PC-9 (cell line): ENCODE measurements around the gene CD164. TPM values are rescaled to one million over a fixed set of nuclear protein-coding genes. Genes with fewer than 3 reads are reported as not detected.
"Not testable (repeated sequence)": the region's sequence is repeated elsewhere in the genome, so short reads cannot be mapped to it uniquely, and the experiment has no call there.

Experiments
- BruUV-seq: library from RNA; stranded (reverse); fragments of 400-500 nt; replicated peaks from 2 replicates; lab custom pipeline; 2021; lab: Mats Ljungman, UMichigan
- CTCF ChIA-PET: fragments of 300-600 bp; sonication (Branson Sonifier 250); formaldehyde crosslinking; loops from one replicate; lab custom pipeline; 2022; ENCODE audit warnings: antibody characterized with exemption; lab: Charles Lee
- POLR2A ChIA-PET: fragments of 300-600 bp; sonication (Branson Sonifier 250); formaldehyde crosslinking; loops from one replicate; lab custom pipeline; 2022; ENCODE audit warnings: antibody characterized with exemption; ENCODE audit not compliant: unreplicated experiment; lab: Charles Lee
- DNase-seq, 2 experiments: peaks; one replicate each; pipeline versions ENCODE4 v3.0.0 to v3.0.0-alpha.2; 2015 to 2022; ENCODE audit warnings: mixed read lengths in 1 of 2
- H2AFZ ChIP-seq: fragments of 200-600 bp; sonication (generic); 2 replicates; pipeline ENCODE4 v1.8.1; 2017; ENCODE audit warnings: antibody characterized with exemption
- H3F3A ChIP-seq: fragments of 200-600 bp; sonication (generic); 2 replicates; pipeline ENCODE4 v1.8.1; 2017; ENCODE audit warnings: antibody characterized with exemption, mild to moderate bottlenecking, low read depth; ENCODE audit not compliant: insufficient read depth
- H3K27ac ChIP-seq: fragments of 200-600 bp; sonication (generic); 2 replicates; pipeline ENCODE4 v1.6.1; 2016; ENCODE audit warnings: mixed run types
- H3K27me3 ChIP-seq: fragments of 200-600 bp; sonication (generic); 2 replicates; pipeline ENCODE4 v1.6.1; 2016; ENCODE audit warnings: low read depth, mixed run types; ENCODE audit not compliant: insufficient read depth
- H3K36me3 ChIP-seq: fragments of 200-600 bp; sonication (generic); 2 replicates; pipeline ENCODE4 v1.6.1; 2016; ENCODE audit warnings: low read depth, mixed run types
- H3K4me1 ChIP-seq: fragments of 200-600 bp; sonication (generic); replicated peaks from 2 replicates; pipeline ENCODE4 v1.6.1; 2016; ENCODE audit warnings: mixed run types; ENCODE audit not compliant: insufficient read depth
- H3K4me2 ChIP-seq: fragments of 200-600 bp; sonication (generic); 2 replicates; pipeline ENCODE4 v1.6.1; 2017; ENCODE audit warnings: mixed run types
- H3K4me3 ChIP-seq: fragments of 200-600 bp; sonication (generic); 2 replicates; pipeline ENCODE4 v1.6.1; 2016; ENCODE audit warnings: mixed run types
- H3K79me2 ChIP-seq: fragments of 200-600 bp; sonication (generic); 2 replicates; pipeline ENCODE4 v1.6.1; 2017; ENCODE audit warnings: low read depth, mixed run types
- H3K9me2 ChIP-seq: fragments of 200-600 bp; sonication (generic); 2 replicates; pipeline ENCODE4 v1.8.1; 2017; ENCODE audit warnings: mild to moderate bottlenecking; ENCODE audit not compliant: insufficient read depth
- H3K9me3 ChIP-seq: fragments of 200-600 bp; sonication (generic); 2 replicates; pipeline ENCODE4 v1.8.1; 2016; ENCODE audit warnings: low read depth; ENCODE audit not compliant: insufficient read depth
- H4K20me1 ChIP-seq: fragments of 200-600 bp; sonication (generic); 2 replicates; pipeline ENCODE4 v1.8.1; 2017; ENCODE audit not compliant: insufficient read depth
- EZH2 ChIP-seq: fragments of 200-600 bp; sonication (generic); IDR thresholded peaks from 2 replicates; pipeline ENCODE4 v1.8.0; 2017; ENCODE audit warnings: antibody characterized with exemption, low read depth
- intact Hi-C: fragments of 100-400 bp; cut with micrococcal nuclease; formaldehyde crosslinking; loops from one replicate; pipeline ENCODE4 v1.10.0; 2022; ENCODE audit not compliant: unreplicated experiment
- total RNA-seq: library from RNA; stranded (reverse); gene quantifications from 2 replicates; pipeline ENCODE4 v1.2.3, GENCODE V29; 2021
- TF ChIP-seq, protein P1 (sequence below): fragments of 200-600 bp; sonication (generic); conservative IDR thresholded peaks from 2 replicates; pipeline ENCODE4 v1.6.1; 2017; ENCODE audit warnings: mixed run types, antibody characterized with exemption, mild to moderate bottlenecking, moderate library complexity

CD164 gene
- total RNA-seq, 1 experiment from 2014 or later, result 170 TPM

- H3K4me3 ChIP-seq, result peak overlapping the region; percentile 2; the same call in 1 of the 2 replicates
- no peaks in the 10 kb centered on the region for H3K79me2 ChIP-seq
- H3F3A ChIP-seq, result peaks cover 29% of the 10 kb centered on the region
- peak overlapping the region; percentile 50 for H2AFZ ChIP-seq
- ChIA-PET CTCF (no interaction called here), POLR2A (interaction anchor here (0.6 kb wide), 1 partner anchor 33 kb away, joined by 3 read pairs; no protein-coding TSS in a partner anchor)
- no TSS peak for BruUV-seq
- H3K4me2 ChIP-seq, result peak overlapping the region; percentile 58
- no peaks in the 10 kb centered on the region for H4K20me1 ChIP-seq
- peaks cover 30% of the 10 kb centered on the region for H3K4me1 ChIP-seq
- H3K9me2 ChIP-seq, result no peaks in the 10 kb centered on the region
- H3K36me3 ChIP-seq, result no peaks in the 10 kb centered on the region
- no peaks in the 10 kb centered on the region for H3K27me3 ChIP-seq
- no peaks in the 10 kb centered on the region for H3K9me3 ChIP-seq
- intact Hi-C loops, result no loop called here
- DNase-seq, result peak; percentile 60 to 96
- H3K27ac ChIP-seq, result peak overlapping the region; percentile 92
- TF ChIP-seq, protein P1, sequence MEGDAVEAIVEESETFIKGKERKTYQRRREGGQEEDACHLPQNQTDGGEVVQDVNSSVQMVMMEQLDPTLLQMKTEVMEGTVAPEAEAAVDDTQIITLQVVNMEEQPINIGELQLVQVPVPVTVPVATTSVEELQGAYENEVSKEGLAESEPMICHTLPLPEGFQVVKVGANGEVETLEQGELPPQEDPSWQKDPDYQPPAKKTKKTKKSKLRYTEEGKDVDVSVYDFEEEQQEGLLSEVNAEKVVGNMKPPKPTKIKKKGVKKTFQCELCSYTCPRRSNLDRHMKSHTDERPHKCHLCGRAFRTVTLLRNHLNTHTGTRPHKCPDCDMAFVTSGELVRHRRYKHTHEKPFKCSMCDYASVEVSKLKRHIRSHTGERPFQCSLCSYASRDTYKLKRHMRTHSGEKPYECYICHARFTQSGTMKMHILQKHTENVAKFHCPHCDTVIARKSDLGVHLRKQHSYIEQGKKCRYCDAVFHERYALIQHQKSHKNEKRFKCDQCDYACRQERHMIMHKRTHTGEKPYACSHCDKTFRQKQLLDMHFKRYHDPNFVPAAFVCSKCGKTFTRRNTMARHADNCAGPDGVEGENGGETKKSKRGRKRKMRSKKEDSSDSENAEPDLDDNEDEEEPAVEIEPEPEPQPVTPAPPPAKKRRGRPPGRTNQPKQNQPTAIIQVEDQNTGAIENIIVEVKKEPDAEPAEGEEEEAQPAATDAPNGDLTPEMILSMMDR, result no peak
- TF ChIP-seq EZH2, result no peak
Observed at GRCh38 chr6:109336221-109336961, 45.9 kb downstream of the CD164 start.

GRCh38 chr6:109333870-109334269 lies 48.4 kb downstream of the CD164 start:
- H3K9me3 ChIP-seq, H3K36me3 ChIP-seq, H3K4me3 ChIP-seq, H3K27me3 ChIP-seq, BruUV-seq, H2AFZ ChIP-seq, DNase-seq, intact Hi-C loops, H3K27ac ChIP-seq, H4K20me1 ChIP-seq, H3K79me2 ChIP-seq, H3K4me2 ChIP-seq, CTCF ChIA-PET, POLR2A ChIA-PET, H3K9me2 ChIP-seq: not testable (repeated sequence)
- Histone ChIP-seq H3F3A (peaks cover 29% of the 10 kb centered on the region), H3K4me1 (peaks cover 30% of the 10 kb centered on the region)

GRCh38 chr6:109332748-109333147 lies 49.5 kb downstream of the CD164 start:
- Histone ChIP-seq H3K27me3 (no peaks in the 10 kb centered on the region), H4K20me1 (no peaks in the 10 kb centered on the region), H3K4me2 (no peak overlapping the region), H3K9me3 (no peaks in the 10 kb centered on the region), H3K9me2 (no peaks in the 10 kb centered on the region), H3K27ac (no peak overlapping the region), H3K79me2 (no peaks in the 10 kb centered on the region), H3F3A (peaks cover 28% of the 10 kb centered on the region), H3K4me1 (peaks cover 29% of the 10 kb centered on the region), H2AFZ (no peak overlapping the region), H3K36me3 (no peaks in the 10 kb centered on the region), H3K4me3 (no peak overlapping the region)
- intact Hi-C loops, result no loop called here
- no peak for TF ChIP-seq EZH2
- TF ChIP-seq, protein P1, result no peak
- no peak for DNase-seq
- ChIA-PET CTCF (no interaction called here), POLR2A (no interaction called here)
- BruUV-seq, result no TSS peak
